Measurements from ENCODE around the gene TIMM13. TPM values are rescaled to one million over a fixed set of nuclear protein-coding genes. Genes with fewer than 3 reads are reported as not detected.
"Not testable (repeated sequence)": the region's sequence is repeated elsewhere in the genome, so short reads cannot be mapped to it uniquely, and the experiment has no call there.

TIMM13 gene
- total RNA-seq, 2 donors from 2014 or later, result 100 to 252 TPM

DNA sequence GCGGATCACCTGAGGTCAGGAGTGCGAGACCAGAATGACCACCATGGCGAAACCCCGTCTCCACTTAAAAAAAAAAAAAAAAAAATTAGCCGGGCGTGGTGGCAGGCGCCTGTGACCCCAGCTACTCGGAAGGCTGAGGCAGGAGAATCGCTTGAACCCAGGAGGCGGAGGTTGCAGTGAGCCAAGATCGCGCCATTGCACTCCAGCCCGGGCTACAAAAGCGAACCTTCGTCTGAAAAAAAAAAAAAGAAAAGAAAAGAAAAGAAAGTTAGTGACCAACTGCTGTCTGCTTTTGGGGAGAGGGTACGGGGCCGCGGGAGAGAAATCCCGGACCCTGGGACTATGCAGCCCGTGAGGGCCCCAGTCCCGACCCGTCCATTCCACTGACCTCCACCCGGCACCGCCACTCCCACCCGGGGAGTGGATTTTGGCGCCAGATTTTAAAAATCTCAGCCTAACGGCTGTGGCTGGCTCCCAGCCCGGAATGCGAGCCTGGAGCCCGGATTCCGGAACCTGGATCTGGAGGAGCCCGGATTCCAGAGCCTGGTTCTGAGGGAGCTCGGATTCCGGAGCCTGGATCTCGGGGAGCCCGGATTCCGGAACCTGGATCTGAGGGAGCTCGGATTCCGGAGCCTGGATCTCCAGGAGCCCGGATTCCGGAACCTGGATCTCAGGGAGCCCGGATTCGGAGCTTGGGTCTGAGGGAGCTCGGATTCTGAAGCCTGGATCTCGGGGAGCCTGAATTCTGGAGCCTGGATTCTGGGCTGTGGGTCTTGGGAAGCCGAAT, 35.4 kb upstream of the TIMM13 start:
- H3K4me3 ChIP-seq, result peak overlapping the region; percentile 53

DNA sequence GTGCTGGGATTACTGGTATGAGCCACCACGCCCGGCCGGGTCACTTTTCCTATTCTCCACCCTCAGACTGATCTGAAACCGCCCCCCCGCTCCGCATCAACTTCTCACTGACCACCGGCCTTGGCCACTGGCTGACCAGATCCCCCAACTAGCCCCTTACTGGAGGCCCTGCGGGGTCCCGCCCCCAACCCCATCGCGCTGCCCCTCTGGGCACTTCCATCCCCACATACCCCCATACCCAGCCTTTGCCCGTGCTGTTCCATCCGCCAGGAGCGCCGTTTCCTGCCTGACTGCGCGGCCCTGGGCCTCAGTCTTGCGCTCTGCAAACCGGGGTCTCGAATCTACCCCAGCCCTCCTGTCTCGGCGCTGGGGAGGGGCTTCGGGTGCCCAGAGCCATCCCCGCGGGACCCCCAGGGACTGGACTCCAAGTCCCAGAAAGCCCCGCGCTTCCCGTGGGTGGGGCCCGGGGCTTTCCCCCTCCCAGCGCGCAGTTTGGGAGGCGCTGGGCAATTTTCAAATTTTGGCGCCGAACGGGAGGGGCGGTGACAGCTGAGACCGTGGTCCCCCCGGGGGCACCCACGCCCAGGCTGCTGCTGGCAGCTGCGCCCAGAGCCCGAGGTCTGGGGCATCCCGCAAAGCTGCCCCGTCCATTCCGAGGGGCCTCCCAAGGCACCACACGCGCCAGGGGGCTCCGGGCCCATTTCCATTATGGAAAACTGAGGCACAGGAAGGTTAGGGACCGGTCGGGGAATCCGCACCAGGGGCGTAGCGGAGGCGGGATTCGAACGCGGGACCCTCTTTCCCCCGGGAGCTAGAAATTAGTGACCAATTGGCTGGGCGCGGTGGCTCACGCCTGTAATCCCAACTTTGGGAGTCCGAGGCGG, 34.6 kb upstream of the TIMM13 start:
- peak; percentile 75 for DNase-seq
- peak overlapping the region; percentile 53 for H3K4me3 ChIP-seq
- no peaks in the 10 kb centered on the region for H3K27me3 ChIP-seq
- H3K27ac ChIP-seq, result no peak overlapping the region
- TF ChIP-seq, protein P1, sequence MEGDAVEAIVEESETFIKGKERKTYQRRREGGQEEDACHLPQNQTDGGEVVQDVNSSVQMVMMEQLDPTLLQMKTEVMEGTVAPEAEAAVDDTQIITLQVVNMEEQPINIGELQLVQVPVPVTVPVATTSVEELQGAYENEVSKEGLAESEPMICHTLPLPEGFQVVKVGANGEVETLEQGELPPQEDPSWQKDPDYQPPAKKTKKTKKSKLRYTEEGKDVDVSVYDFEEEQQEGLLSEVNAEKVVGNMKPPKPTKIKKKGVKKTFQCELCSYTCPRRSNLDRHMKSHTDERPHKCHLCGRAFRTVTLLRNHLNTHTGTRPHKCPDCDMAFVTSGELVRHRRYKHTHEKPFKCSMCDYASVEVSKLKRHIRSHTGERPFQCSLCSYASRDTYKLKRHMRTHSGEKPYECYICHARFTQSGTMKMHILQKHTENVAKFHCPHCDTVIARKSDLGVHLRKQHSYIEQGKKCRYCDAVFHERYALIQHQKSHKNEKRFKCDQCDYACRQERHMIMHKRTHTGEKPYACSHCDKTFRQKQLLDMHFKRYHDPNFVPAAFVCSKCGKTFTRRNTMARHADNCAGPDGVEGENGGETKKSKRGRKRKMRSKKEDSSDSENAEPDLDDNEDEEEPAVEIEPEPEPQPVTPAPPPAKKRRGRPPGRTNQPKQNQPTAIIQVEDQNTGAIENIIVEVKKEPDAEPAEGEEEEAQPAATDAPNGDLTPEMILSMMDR (IDR thresholded peaks at IDR 0.05), result no peak
- H3K9ac ChIP-seq (ENCODE audit: low read depth in 2 of 2, low read length in 2 of 2), result peak overlapping the region in 1 of 2 donors; percentile 78
- no peaks in the 10 kb centered on the region for H3K4me1 ChIP-seq
- H3K36me3 ChIP-seq, result no peaks in the 10 kb centered on the region
- intact Hi-C loops (cut with DNase I), result no loop called here
- no peaks in the 10 kb centered on the region for H3K9me3 ChIP-seq

More for the DNA sequence above, 35.4 kb upstream of the TIMM13 start:
- Histone ChIP-seq H3K36me3 (no peaks in the 10 kb centered on the region), H3K9ac (ENCODE audit: low read depth in 2 of 2, low read length in 2 of 2) (peak overlapping the region in 1 of 2 donors; percentile 78), H3K27ac (no peak overlapping the region), H3K9me3 (no peaks in the 10 kb centered on the region), H3K27me3 (no peaks in the 10 kb centered on the region), H3K4me1 (no peaks in the 10 kb centered on the region)
- TF ChIP-seq, protein P1 (IDR thresholded peaks at IDR 0.05), result no peak
- DNase-seq, result peak; percentile 88
- intact Hi-C loops (cut with DNase I), result no loop called here

DNA sequence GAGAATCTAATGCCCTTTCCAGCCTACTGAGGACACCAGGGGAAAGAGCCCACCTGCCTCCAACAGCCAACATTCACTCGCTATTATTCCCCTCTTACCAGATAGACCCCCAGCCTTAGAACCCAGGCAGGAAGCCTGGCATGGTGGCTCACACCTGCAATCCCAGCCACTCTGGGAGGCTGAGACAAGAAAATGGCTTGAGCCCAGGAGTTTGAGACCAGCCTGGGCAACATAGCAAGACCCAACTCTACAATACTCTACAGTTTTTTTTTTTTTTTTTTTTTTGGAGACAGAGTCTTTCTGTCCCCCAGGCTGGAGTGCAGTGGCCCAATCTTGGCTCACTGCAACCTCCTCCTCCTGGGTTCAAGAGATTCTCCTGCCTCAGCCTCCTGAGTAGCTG, 32.9 kb upstream of the TIMM13 start:
- Histone ChIP-seq H3K9ac (ENCODE audit: low read depth in 2 of 2, low read length in 2 of 2) (no peak overlapping the region), H3K4me3 (no peak overlapping the region), H3K4me1 (no peaks in the 10 kb centered on the region), H3K27me3 (no peaks in the 10 kb centered on the region), H3K36me3 (no peaks in the 10 kb centered on the region), H3K27ac (no peak overlapping the region), H3K9me3 (no peaks in the 10 kb centered on the region)
- no peak for DNase-seq
- intact Hi-C loops (cut with DNase I), result no loop called here
- TF ChIP-seq, protein P1 (IDR thresholded peaks at IDR 0.05), result no peak

DNA sequence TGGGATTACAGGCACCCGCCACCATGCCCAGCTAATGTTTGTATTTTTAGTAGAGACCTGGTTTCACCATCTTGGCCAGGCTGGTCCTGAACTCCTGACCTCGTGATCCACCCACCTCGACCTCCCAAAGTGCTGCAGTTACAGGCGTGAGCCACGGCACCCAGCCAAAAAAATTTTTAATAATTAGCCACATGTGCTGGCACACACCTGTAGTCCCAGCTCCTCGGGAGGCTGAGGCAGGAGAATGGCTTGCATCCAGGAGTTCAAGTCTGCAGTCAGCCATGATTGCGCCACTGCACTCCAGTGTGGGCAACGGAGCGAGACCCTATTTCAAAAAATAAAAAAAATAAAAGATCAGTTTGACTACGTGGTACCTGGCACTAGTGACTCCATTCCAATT, 31.4 kb upstream of the TIMM13 start:
- H3K9ac ChIP-seq (ENCODE audit: low read depth in 2 of 2, low read length in 2 of 2); H3K9me3 ChIP-seq; H3K36me3 ChIP-seq; H3K27ac ChIP-seq; intact Hi-C loops (cut with DNase I); DNase-seq; H3K4me3 ChIP-seq; H3K4me1 ChIP-seq; H3K27me3 ChIP-seq: not testable (repeated sequence)

DNA sequence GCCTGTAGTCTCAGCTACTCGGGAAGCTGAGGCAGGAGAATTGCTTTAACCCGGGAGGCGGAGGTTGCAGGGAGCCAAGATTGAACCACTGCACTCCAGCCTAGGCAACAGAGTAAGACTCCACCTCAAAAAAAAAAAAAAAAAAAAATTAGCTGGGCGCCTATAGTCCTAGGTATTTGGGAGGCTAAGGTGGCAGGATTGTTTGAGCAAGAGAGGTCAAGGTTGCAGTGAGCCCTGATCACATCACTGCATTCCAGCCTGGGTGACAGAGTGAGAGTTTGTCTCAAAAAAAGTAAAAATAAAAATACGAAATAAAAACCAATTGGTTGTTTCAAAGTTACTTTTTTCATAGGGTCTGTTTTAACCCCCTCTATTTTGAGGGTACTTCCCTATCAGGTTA, 30.7 kb upstream of the TIMM13 start:
- H3K27me3 ChIP-seq, result no peaks in the 10 kb centered on the region
- intact Hi-C loops (cut with DNase I), result no loop called here

More for the DNA sequence above, 30.7 kb upstream of the TIMM13 start:
- Histone ChIP-seq H3K36me3 (no peaks in the 10 kb centered on the region), H3K9me3 (no peaks in the 10 kb centered on the region), H3K4me1 (no peaks in the 10 kb centered on the region), H3K9ac (ENCODE audit: low read depth in 2 of 2, low read length in 2 of 2) (no peak overlapping the region), H3K4me3 (no peak overlapping the region), H3K27ac (no peak overlapping the region)
- TF ChIP-seq, protein P1 (IDR thresholded peaks at IDR 0.05), result no peak
- no peak for DNase-seq
